ENCODE results near the gene PTPN14. TPM values are rescaled to one million over a fixed set of nuclear protein-coding genes. Genes with fewer than 3 reads are reported as not detected.

Gene PTPN14
- total and polyA plus RNA-seq, 2 experiments from 2014 or later, result 18.7 to 70.2 TPM

GRCh38 chr1:214316593-214316992 lies 234.8 kb downstream of the PTPN14 start:
- Mint-ChIP-seq H3K4me3 (peak overlapping the region; percentile 54), H3K27me3 (ENCODE audit: insufficient read depth, low read depth, poor library complexity) (peaks cover 74% of the 10 kb centered on the region), H3K9me3 (no peaks in the 10 kb centered on the region; the same call in 2 of the 3 replicates), H3K4me1 (peaks cover 61% of the 10 kb centered on the region), H3K27ac (peak overlapping the region; percentile 80; the same call in 1 of the 2 replicates), H3K36me3 (ENCODE audit: low read depth) (peaks cover 3% of the 10 kb centered on the region; the same call in 1 of the 3 replicates)
- no peak overlapping the region for H2AFZ ChIP-seq
- 0 out of 2 replicates have a peak, but pooled peaks cover 4% of the 10 kb centered on the region for H4K20me1 ChIP-seq (replicated peaks; ENCODE audit: insufficient read depth)
- peak overlapping the region; percentile 45 for H3K4me2 ChIP-seq
- H3F3A ChIP-seq (replicated peaks; ENCODE audit: low read depth), result no peaks in the 10 kb centered on the region
- H3K4me3 ChIP-seq, result peak overlapping the region; percentile 17
- DNase-seq (ENCODE audit: low spot score) (peak; percentile 93), ATAC-seq (peak; percentile 81)
- H3K27ac ChIP-seq (ENCODE audit: low read depth), result peak overlapping the region; percentile 41; the same call in 1 of the 2 replicates
- H3K79me2 ChIP-seq (replicated peaks; ENCODE audit: insufficient read depth), result no peaks in the 10 kb centered on the region
- no peaks in the 10 kb centered on the region for H3K9me2 ChIP-seq (ENCODE audit: insufficient read depth)
- H3K36me3 ChIP-seq (ENCODE audit: insufficient read depth), result no peaks in the 10 kb centered on the region
- H3K27me3 ChIP-seq (ENCODE audit: insufficient read depth), result peaks cover 70% of the 10 kb centered on the region
- TF ChIP-seq EZH2 (IDR thresholded peaks at IDR 0.05; ENCODE audit: low read depth, unreplicated experiment) (no peak), ZNF462 (CRISPR knock-in tag; IDR thresholded peaks at IDR 0.05) (no peak), ZNF331 (CRISPR knock-in tag; IDR thresholded peaks at IDR 0.05; ENCODE audit: low read depth) (no peak), CREB1 (CRISPR knock-in tag; IDR thresholded peaks at IDR 0.05; ENCODE audit: low read depth) (peak; percentile 69), JUNB (IDR thresholded peaks at IDR 0.05; ENCODE audit: unreplicated experiment) (no peak), STAT1 (IDR thresholded peaks at IDR 0.05; ENCODE audit: unreplicated experiment) (no peak), ZNF114 (CRISPR knock-in tag; IDR thresholded peaks at IDR 0.05) (no peak), NANOG (IDR thresholded peaks at IDR 0.05; ENCODE audit: borderline replicate concordance) (peak; percentile 97)
- TF ChIP-seq, protein P1, sequence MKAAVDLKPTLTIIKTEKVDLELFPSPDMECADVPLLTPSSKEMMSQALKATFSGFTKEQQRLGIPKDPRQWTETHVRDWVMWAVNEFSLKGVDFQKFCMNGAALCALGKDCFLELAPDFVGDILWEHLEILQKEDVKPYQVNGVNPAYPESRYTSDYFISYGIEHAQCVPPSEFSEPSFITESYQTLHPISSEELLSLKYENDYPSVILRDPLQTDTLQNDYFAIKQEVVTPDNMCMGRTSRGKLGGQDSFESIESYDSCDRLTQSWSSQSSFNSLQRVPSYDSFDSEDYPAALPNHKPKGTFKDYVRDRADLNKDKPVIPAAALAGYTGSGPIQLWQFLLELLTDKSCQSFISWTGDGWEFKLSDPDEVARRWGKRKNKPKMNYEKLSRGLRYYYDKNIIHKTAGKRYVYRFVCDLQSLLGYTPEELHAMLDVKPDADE (IDR thresholded peaks at IDR 0.05), result no peak
- peaks cover 29% of the 10 kb centered on the region for H3K4me1 ChIP-seq (ENCODE audit: insufficient read depth)

All from GM23338 (cell line).